ENCODE measurements around the gene SPTBN2. TPM values are rescaled to one million over a fixed set of nuclear protein-coding genes. Genes with fewer than 3 reads are reported as not detected.

Gene SPTBN2
- total RNA-seq, 1 donor from 2014 or later, result 20.0 TPM

GRCh38 chr11:66704659-66705360, 24.2 kb downstream of the SPTBN2 start:
- no peak for DNase-seq (ENCODE audit: low read depth in 2 of 2)

DNA sequence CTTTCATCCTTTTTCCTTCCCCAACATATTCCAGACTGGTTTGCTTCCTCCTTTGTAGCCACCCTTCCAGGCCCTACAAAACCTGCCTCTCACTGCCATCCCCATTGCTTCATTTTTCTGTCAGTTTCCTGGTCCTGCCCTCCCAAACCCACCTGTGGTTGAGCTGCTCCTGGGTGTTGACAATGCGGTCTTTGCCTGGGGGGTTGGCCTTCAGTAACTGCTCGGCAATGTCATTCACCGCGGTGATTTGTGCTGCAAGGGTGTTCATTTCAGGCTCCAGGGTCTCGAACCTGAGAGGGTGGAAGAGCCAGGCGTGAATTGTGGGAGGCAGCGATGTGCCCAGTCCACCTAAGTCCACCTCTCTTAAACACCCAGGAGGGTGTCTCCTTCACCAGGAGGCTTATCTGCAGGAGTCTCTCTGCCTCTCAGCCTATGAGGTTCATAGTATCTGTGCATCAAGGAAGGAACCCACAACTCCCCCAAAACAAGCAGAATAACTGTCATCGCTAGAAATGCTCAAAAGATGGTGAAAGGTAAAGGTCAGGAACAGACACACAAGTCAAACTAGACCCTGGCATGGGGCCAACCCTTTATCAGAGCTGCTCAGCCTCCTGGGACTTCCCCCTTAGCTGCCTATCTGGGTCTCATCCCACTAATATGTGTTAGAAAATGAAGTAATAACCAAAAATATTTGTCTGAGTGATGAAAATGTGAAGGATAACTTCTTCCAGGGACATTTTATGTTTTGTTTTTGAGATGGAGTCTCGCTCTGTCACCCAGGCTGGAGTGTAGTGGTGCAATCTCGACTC, 27.4 kb downstream of the SPTBN2 start:
- peak in 1 of 2 donors; percentile 43 for DNase-seq (ENCODE audit: low read depth in 2 of 2)

DNA sequence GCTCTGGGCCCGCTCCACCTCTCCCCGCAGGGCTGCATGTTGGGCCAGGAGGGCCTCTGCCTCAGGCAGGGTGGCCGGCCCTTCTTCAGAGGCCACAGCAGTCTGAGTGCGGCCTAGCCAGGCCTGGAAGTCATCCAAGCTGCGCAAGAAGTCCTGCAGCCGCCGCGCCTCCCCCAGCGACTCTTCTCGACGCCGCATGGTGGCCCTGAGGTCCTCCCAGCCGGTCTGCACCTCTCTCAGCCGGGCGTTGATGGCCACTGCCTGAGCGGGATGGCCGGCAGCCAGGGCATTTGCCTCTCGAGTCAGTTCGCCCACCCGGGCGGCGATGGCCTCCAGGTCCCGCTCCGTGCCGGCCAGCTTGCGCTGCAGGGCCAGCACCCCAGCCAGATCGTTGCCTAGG, 28.3 kb downstream of the SPTBN2 start:
- DNase-seq (ENCODE audit: low read depth in 2 of 2), result no peak

- DNase-seq (ENCODE audit: low read depth in 2 of 2), result no peak
Measured at GRCh38 chr11:66700337-66700736, 28.7 kb downstream of the SPTBN2 start.

GRCh38 chr11:66698491-66698890, 30.5 kb downstream of the SPTBN2 start:
- DNase-seq (ENCODE audit: low read depth in 2 of 2), result no peak

GRCh38 chr11:66697988-66698387, 31.0 kb downstream of the SPTBN2 start:
- DNase-seq (ENCODE audit: low read depth in 2 of 2), result no peak

GRCh38 chr11:66696146-66696545, 32.9 kb downstream of the SPTBN2 start:
- no peak for DNase-seq (ENCODE audit: low read depth in 2 of 2)

DNA sequence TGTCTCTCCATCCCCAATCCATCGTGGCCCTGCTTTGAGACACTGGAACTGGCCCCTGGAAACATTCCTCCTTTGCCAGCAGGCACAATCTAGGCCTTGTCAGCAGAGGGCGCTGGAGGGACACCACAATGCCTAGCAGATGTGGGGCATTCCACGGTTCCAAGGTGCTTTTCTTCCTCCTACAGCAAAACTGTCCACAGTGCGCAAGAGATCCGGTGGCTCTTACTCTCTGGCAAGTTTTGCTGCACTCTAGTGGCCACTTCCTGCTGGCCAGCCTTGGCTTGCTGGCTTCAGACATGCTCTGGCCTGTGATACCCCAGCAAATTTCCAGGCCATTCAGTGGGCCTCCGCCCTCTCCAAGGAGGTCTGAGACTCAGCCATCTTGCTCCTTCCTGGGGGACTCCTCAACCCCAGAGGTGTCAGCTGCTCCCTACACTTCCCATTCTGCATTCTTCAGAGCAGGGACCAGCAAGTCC, 34.2 kb downstream of the SPTBN2 start:
- DNase-seq (ENCODE audit: low read depth in 2 of 2), result peak; percentile 86 to 97

GRCh38 chr11:66694056-66694410, 35.0 kb downstream of the SPTBN2 start:
- DNase-seq (ENCODE audit: low read depth in 2 of 2), result no peak

DNA sequence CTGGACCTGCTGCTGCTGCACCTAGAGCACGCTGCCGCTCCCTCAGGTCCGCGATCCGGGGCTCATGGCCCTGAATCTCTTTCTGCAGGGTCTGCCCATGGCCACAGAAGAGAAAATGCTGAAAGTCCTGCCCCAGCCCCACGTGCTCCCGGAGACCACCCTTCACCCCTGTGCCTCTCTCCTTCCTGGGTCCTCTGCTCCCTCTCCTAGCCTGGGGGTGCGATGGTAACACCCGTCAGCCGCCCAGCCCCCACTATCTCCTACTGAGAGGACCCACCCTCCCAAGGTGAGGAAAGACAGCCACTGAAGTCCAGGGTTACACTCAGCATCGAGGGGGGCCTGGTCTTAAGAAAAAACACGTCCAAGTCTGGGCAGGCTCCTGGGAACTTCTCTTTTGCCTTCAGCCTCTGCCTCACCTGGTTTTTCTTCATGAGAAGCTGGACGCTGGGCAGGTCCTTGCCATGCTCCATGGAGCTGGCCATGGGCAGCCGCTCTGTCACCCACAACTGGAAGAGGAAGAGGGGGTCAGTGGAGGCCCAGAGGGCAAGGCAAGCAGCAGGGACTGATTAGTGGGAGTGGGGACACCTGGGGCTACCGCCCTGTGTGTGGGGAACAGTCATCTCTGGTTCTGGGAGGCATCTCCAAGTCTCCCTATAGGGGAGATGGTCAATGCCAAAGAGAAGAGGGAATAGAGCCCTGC, 35.5 kb downstream of the SPTBN2 start:
- no peak for DNase-seq (ENCODE audit: low read depth in 2 of 2)

GRCh38 chr11:66692871-66693331, 36.1 kb downstream of the SPTBN2 start:
- no peak for DNase-seq (ENCODE audit: low read depth in 2 of 2)

DNA sequence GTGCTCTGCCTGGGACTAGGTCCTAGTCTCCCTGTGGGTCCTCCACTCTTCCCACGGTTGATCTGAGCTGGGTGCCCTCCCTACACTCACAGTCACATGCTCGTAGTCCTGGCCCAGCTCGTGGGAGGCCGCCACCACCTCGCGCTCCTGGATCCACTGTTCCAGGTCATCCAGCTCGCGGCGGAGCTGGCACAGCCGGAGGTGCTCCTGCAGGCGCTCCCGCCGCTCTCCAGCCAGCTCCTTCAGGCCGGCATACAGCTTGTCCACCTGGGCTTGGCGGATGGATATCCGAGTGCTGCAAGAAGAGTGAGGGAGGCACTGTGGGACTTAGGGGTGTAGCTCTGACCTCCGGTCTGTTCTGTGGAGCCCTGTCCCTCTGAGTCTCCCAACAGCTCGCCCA, 36.6 kb downstream of the SPTBN2 start:
- no peak for DNase-seq (ENCODE audit: low read depth in 2 of 2)

DNA sequence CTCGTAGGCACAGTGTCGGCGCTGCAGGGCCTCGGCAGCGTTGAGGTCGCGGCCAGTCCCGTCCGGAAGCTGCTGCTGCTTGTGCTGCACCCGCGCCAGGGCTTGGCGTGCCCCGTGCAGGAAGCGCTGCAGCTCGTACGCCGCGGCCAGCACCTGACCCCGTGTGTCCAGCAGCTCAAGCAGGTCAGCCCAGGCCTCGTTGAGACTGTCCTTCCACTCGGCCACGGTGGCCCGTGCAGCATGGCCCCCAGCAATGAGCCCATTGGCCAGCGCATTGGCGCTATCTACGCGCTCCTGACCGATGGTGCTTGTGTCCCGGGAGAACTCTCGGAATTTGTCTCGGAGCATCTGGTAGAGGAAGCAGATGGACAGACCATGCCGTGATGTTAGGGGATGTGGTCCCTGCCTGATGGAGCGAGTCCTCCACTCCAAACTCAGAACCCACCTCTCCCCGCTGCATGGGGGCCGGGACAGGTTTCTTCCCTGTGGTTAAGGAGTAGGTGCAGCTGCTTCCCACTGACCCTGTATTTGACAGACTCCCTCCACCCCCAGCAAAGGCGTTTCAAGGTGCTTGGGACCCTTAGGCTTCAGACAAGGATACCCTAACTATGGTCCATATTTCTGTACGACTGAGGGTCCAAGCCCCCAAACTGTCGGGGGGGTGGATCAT, 37.6 kb downstream of the SPTBN2 start:
- DNase-seq (ENCODE audit: low read depth in 2 of 2), result no peak

DNA sequence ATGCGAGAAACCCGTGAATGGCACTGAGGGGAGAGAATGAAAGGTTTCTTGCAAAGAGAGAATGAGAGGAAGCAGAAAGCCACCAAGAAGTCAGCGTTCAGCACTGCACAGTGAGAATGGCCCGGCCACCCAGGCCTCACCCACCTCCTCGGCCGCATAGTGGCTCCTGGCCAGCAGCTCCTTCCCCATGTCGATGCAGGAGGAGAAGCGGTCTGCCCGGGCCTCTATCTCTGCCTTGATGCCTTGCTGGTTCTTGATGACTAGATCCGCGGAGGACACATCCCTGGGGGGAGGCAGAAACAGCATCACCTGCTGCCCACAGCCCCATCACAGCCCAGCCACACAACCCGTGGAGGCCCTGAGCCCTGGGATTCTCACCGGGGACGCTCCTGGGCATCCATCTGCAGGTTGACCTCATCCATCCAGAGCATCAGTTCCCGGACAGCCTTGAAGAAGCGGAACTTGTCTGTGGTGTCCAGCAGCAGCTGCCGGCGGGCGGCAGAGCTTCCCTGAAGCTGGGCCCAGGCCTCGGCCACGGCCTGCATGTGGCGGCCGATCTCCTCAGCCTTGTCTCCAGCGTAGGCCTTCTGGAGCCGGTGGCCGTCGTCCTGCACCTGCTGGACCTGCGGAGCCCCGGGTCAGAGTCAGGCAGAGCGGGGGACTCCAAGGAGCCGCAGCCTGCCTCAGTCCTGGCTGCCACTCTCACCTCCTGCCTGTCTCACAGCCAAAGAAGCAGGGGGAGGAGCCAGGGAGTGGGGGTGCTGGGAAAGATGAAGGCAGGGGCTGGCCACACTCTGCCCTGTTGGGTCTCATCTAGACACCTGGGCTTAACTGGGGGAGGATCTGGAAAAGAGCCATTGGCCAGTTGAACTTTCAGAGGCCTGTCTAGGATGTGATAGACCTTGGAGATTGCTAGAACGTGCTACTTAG, 39.1 kb downstream of the SPTBN2 start:
- DNase-seq (ENCODE audit: low read depth in 2 of 2), result no peak

- no peak for DNase-seq (ENCODE audit: low read depth in 2 of 2)
Measured at GRCh38 chr11:66688561-66689534, 40.2 kb downstream of the SPTBN2 start.

DNA sequence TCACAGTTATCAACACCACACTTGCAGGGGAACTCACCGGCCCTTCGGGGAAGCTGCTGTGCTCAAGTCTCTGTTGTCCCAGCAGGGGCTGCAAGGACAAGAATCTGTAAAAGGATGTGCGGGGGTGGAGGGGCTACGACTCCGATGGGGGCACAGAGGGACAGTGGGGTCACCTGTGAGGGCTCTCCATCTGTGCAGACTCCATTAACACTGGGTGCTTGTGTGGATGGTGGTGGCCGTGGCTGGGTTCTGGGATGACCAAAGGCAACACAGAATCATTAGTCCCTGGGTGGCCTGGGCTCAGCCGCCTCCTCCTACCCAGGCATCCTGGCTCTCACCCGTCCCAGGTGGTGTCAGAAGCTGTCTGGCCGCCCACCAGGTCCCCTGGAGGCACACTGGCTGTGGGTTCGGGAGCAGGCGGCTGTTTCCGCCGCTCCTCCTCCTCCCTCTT, 41.2 kb downstream of the SPTBN2 start:
- DNase-seq (ENCODE audit: low read depth in 2 of 2), result no peak

GRCh38 chr11:66686801-66687750, 41.9 kb downstream of the SPTBN2 start:
- DNase-seq (ENCODE audit: low read depth in 2 of 2), result no peak
